MM.1S (cell line): Measurements from ENCODE around the gene TIGAR.

Experiments used
- EZH2 ChIP-seq: fragments of 300-600 bp; sonication (generic); optimal IDR thresholded peaks from 2 replicates; pipeline ENCODE3; 2017; ENCODE audit warnings: low read depth, mild to moderate bottlenecking, antibody characterized with exemption, low read length, mixed read lengths
- EZH2phosphoT487 ChIP-seq: fragments of 300-600 bp; sonication (generic); IDR thresholded peaks from 2 replicates; pipeline ENCODE4 v1.6.1; 2018; ENCODE audit warnings: antibody characterized with exemption, low read length
- TF ChIP-seq, protein P1 (sequence below): fragments of 300-600 bp; sonication (generic); IDR thresholded peaks from 2 replicates; pipeline ENCODE4 v1.5.1; 2016; ENCODE audit warnings: antibody characterized with exemption, low read length, mixed read lengths

DNA sequence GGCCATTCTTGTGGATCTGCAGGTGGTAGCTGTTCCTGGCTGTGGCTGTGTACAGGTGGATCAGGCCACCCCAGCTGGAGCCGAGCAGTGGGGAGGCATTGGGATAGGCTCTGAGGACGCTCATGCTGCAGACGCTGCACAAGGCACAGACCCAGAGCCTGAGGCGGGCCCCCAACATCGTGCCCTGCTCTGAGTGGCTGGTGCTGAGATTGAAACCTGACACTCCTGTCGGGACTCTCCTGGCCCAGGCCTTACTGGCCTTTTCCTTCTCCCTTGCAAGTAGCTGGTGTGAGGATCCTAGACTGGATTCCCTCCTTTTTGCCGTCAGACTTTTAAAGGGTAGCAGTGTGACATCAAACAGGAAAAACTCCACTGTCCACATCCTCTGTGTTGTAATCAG, 58.4 kb downstream of the TIGAR start, which contains the start of gene FGF23:
- TF ChIP-seq, protein P1, sequence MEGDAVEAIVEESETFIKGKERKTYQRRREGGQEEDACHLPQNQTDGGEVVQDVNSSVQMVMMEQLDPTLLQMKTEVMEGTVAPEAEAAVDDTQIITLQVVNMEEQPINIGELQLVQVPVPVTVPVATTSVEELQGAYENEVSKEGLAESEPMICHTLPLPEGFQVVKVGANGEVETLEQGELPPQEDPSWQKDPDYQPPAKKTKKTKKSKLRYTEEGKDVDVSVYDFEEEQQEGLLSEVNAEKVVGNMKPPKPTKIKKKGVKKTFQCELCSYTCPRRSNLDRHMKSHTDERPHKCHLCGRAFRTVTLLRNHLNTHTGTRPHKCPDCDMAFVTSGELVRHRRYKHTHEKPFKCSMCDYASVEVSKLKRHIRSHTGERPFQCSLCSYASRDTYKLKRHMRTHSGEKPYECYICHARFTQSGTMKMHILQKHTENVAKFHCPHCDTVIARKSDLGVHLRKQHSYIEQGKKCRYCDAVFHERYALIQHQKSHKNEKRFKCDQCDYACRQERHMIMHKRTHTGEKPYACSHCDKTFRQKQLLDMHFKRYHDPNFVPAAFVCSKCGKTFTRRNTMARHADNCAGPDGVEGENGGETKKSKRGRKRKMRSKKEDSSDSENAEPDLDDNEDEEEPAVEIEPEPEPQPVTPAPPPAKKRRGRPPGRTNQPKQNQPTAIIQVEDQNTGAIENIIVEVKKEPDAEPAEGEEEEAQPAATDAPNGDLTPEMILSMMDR: no peak
- no peak for TF ChIP-seq EZH2
- no peak for TF ChIP-seq EZH2phosphoT487
